H1 (cell line): ENCODE results near the gene MYG1. TPM values are rescaled to one million over a fixed set of nuclear protein-coding genes. Genes with fewer than 3 reads are reported as not detected.

Experiments used
- CTCF ChIA-PET: fragments of 300-600 bp; sonication (Branson Sonifier 250); formaldehyde crosslinking; loops from one replicate; lab custom pipeline; 2021; ENCODE audit not compliant: partially characterized antibody; lab: Charles Lee
- POLR2A ChIA-PET: fragments of 300-600 bp; sonication (Branson Sonifier 250); formaldehyde crosslinking; loops from one replicate; lab custom pipeline; 2021; ENCODE audit warnings: inconsistent platforms; ENCODE audit not compliant: partially characterized antibody; lab: Charles Lee
- DNase-seq, 2 experiments: peaks; one replicate each; pipeline versions ENCODE4 v3.0.0 to v3.0.0-alpha.2; 2010 to 2022; ENCODE audit warnings: low spot score in 2 of 2, low read depth in 1 of 2, mixed read lengths in 1 of 2
- FAIRE-seq: peaks from 2 replicates; lab custom pipeline; 2011; peaks lifted over from hg19 to GRCh38; lab: Jason Lieb, UNC
- H2AFZ ChIP-seq: 2 replicates; pipeline ENCODE4 v1.8.1; 2012; ENCODE audit warnings: low read length, inconsistent platforms
- H2AK5ac ChIP-seq: 2 replicates; pipeline ENCODE4 v1.6.1; 2013; ENCODE audit warnings: low read depth, low read length
- H2BK120ac ChIP-seq: replicated peaks from 2 replicates; pipeline ENCODE3; 2013; ENCODE audit warnings: low read depth, low read length, inconsistent platforms
- H2BK12ac ChIP-seq: 2 replicates; pipeline ENCODE4 v1.6.1; 2013; ENCODE audit warnings: low read depth, low read length
- H2BK15ac ChIP-seq: 2 replicates; pipeline ENCODE4 v1.6.1; 2013; ENCODE audit warnings: low read length
- H2BK20ac ChIP-seq: 2 replicates; pipeline ENCODE4 v1.6.1; 2013; ENCODE audit warnings: low read length
- H2BK5ac ChIP-seq: 2 replicates; pipeline ENCODE4 v1.6.1; 2013; ENCODE audit warnings: low read depth, low read length
- H3K14ac ChIP-seq: 2 replicates; pipeline ENCODE4 v1.6.1; 2013; ENCODE audit warnings: inconsistent platforms; ENCODE audit not compliant: insufficient read length
- H3K18ac ChIP-seq: 2 replicates; pipeline ENCODE4 v1.6.1; 2013; ENCODE audit warnings: low read length; ENCODE audit errors: extremely low read depth
- H3K23ac ChIP-seq: 2 replicates; pipeline ENCODE4 v1.6.1; 2013; ENCODE audit warnings: inconsistent platforms; ENCODE audit not compliant: insufficient read length
- H3K23me2 ChIP-seq: 2 replicates; pipeline ENCODE4 v1.6.1; 2013; ENCODE audit warnings: low read depth, low read length
- H3K27ac ChIP-seq: 2 replicates; pipeline ENCODE4 v1.6.1; 2011; ENCODE audit warnings: low read depth, low read length, inconsistent platforms
- H3K27me3 ChIP-seq, 4 experiments: replicated peaks in 1 of 4; 1 replicate in 1 of 4; 2 replicates in 3 of 4; pipeline versions ENCODE4 v1.6.1 to v1.8.1; 2011 to 2013; ENCODE audit warnings: low read length in 3 of 4, mild to moderate bottlenecking in 3 of 4, inconsistent platforms in 2 of 4, mixed read lengths in 2 of 4, moderate library complexity in 1 of 4; ENCODE audit not compliant: control insufficient read depth in 3 of 4, insufficient read depth in 3 of 4; ENCODE audit errors: extremely low read depth in 1 of 4
- H3K36me3 ChIP-seq, 4 experiments: 2 replicates each; pipeline versions ENCODE4 v1.6.1 to v1.8.1; 2011 to 2013; ENCODE audit warnings: mild to moderate bottlenecking in 4 of 4, low read length in 3 of 4, moderate library complexity in 2 of 4, control low read depth in 1 of 4, inconsistent platforms in 1 of 4; ENCODE audit not compliant: insufficient read depth in 4 of 4, control insufficient read depth in 2 of 4
- H3K4ac ChIP-seq: replicated peaks from 2 replicates; pipeline ENCODE3; 2013; ENCODE audit warnings: low read length, low read depth, mixed read lengths, inconsistent platforms; ENCODE audit not compliant: insufficient read length
- H3K4me1 ChIP-seq, 4 experiments: replicated peaks in 1 of 4; 1 replicate in 1 of 4; 2 replicates in 3 of 4; pipeline versions ENCODE4 v1.6.1 to v1.8.1; 2011 to 2013; ENCODE audit warnings: low read length in 3 of 4, inconsistent platforms in 2 of 4, mixed read lengths in 1 of 4; ENCODE audit not compliant: insufficient read depth in 4 of 4, control insufficient read depth in 3 of 4
- H3K4me2 ChIP-seq, 2 experiments: 2 replicates each; pipeline versions ENCODE4 v1.6.1 to v1.8.1; 2011 to 2013; ENCODE audit warnings: low read depth in 2 of 2, low read length in 2 of 2, control low read depth in 1 of 2, inconsistent platforms in 1 of 2, mild to moderate bottlenecking in 1 of 2; ENCODE audit not compliant: insufficient read depth in 1 of 2
- H3K4me3 ChIP-seq, 4 experiments: fragments of 200-600, 300-600 bp in 1 of 4; sonication (generic), shearing (Covaris generic), sonication (Bioruptor Twin) in 1 of 4; 2 replicates each; pipeline versions ENCODE4 v1.5.1 to v1.8.1; 2011 to 2016; ENCODE audit warnings: low read length in 4 of 4, low read depth in 3 of 4, control low read depth in 2 of 4, inconsistent platforms in 2 of 4, mild to moderate bottlenecking in 2 of 4, mixed read lengths in 1 of 4, moderate library complexity in 1 of 4; ENCODE audit not compliant: insufficient read depth in 2 of 4; ENCODE audit errors: extremely low read depth in 1 of 4
- H3K56ac ChIP-seq: replicated peaks from 2 replicates; pipeline ENCODE3; 2013; ENCODE audit warnings: low read depth, mild to moderate bottlenecking, mixed read lengths, low read length, inconsistent platforms; ENCODE audit not compliant: insufficient read length
- H3K79me1 ChIP-seq: 2 replicates; pipeline ENCODE4 v1.6.1; 2013; ENCODE audit warnings: low read depth, low read length, control low read depth
- H3K79me2 ChIP-seq, 2 experiments: 2 replicates each; pipeline versions ENCODE4 v1.6.1 to v1.8.1; 2012 to 2013; ENCODE audit warnings: low read length in 2 of 2, mild to moderate bottlenecking in 2 of 2, inconsistent platforms in 1 of 2; ENCODE audit not compliant: insufficient read depth in 2 of 2, control insufficient read depth in 1 of 2
- H3K9ac ChIP-seq, 4 experiments: replicated peaks in 1 of 4; 1 replicate in 1 of 4; 2 replicates in 3 of 4; pipeline versions ENCODE4 v1.6.1 to v1.8.1; 2011 to 2013; ENCODE audit warnings: low read depth in 3 of 4, low read length in 3 of 4, control low read depth in 2 of 4, mild to moderate bottlenecking in 2 of 4, moderate library complexity in 2 of 4, inconsistent platforms in 1 of 4; ENCODE audit errors: extremely low read depth in 1 of 4
- H3K9me3 ChIP-seq, 2 experiments: 2 replicates each; pipeline versions ENCODE4 v1.6.1 to v1.8.1; 2012 to 2013; ENCODE audit warnings: mild to moderate bottlenecking in 2 of 2, moderate library complexity in 2 of 2, control low read depth in 1 of 2, inconsistent platforms in 1 of 2, low read depth in 1 of 2, low read length in 1 of 2, mixed read lengths in 1 of 2; ENCODE audit not compliant: insufficient read depth in 2 of 2
- H4K20me1 ChIP-seq, 2 experiments: replicated peaks in 1 of 2; 2 replicates each; pipeline versions ENCODE3 to v1.8.1; 2011 to 2013; ENCODE audit warnings: inconsistent platforms in 2 of 2, low read length in 2 of 2, mild to moderate bottlenecking in 1 of 2; ENCODE audit not compliant: insufficient read depth in 2 of 2, control insufficient read depth in 1 of 2
- H4K5ac ChIP-seq: 2 replicates; pipeline ENCODE4 v1.6.1; 2013; ENCODE audit warnings: low read length, low read depth, mixed read lengths, inconsistent platforms; ENCODE audit not compliant: insufficient read length
- H4K8ac ChIP-seq: 2 replicates; pipeline ENCODE4 v1.8.0; 2013; ENCODE audit warnings: mild to moderate bottlenecking, moderate library complexity, low read length, inconsistent platforms; ENCODE audit not compliant: insufficient read depth; ENCODE audit errors: extremely low read depth
- H4K91ac ChIP-seq: replicated peaks from 2 replicates; pipeline ENCODE3; 2013; ENCODE audit warnings: low read length, mixed read lengths, inconsistent platforms; ENCODE audit not compliant: insufficient read length
- HDAC2 ChIP-seq, 2 experiments: fragments of 300-600 bp in 1 of 2; sonication (generic) in 1 of 2; IDR thresholded peaks; 2 replicates each; pipeline ENCODE4 v1.6.1; 2011 to 2012; ENCODE audit warnings: low read depth in 2 of 2, low read length in 2 of 2, mild to moderate bottlenecking in 2 of 2, moderate library complexity in 2 of 2, borderline replicate concordance in 1 of 2, inconsistent platforms in 1 of 2
- WGBS, 2 experiments: shearing (Covaris generic) in 1 of 2; methylation state at CpG; one replicate each; pipeline versions ENCODE4 v1.1.6 to v1.1.7; 2013 to 2015; ENCODE audit warnings: low lambda C conversion rate in 2 of 2, mixed read lengths in 2 of 2, inconsistent platforms in 1 of 2, low coverage in 1 of 2, missing lambda C conversion rate in 1 of 2; ENCODE audit not compliant: insufficient replicate concordance in 2 of 2, insufficient coverage in 1 of 2, insufficient read length in 1 of 2; ENCODE audit errors: extremely low coverage in 1 of 2, missing lambda C conversion rate in 1 of 2; 5-methylcytosine and 5-hydroxymethylcytosine counted together
- polyA plus RNA-seq, 7 experiments: library from polyadenylated mRNA; depleted of rRNA in 3 of 7; stranded (reverse) in 5 of 7; unstranded in 2 of 7; fragments of >200 nt in 5 of 7; fragments of 200-250 nt in 2 of 7; gene quantifications; 1 replicate in 5 of 7; 2 replicates in 1 of 7; 4 replicates in 1 of 7; pipeline versions ENCODE4 v1.2.1 to v1.2.3, GENCODE V29; 2011 to 2013; ENCODE audit warnings: missing spikeins in 2 of 7, mixed read lengths in 2 of 7
- total RNA-seq: library from RNA; stranded (reverse); fragmentation: NEBNext Ultra II Directional; extraction: Animal tissue kit (Norgen Biotek cat#: 25700); gene quantifications from 2 replicates; pipeline ENCODE4 v1.2.1, GENCODE V29; 2021

The MYG1 gene
- total and polyA plus RNA-seq, 2 of the 8 experiments (the other 6 are each of a cell fraction or from before 2014, with no cell fraction given): 83.3 to 104 TPM

DNA sequence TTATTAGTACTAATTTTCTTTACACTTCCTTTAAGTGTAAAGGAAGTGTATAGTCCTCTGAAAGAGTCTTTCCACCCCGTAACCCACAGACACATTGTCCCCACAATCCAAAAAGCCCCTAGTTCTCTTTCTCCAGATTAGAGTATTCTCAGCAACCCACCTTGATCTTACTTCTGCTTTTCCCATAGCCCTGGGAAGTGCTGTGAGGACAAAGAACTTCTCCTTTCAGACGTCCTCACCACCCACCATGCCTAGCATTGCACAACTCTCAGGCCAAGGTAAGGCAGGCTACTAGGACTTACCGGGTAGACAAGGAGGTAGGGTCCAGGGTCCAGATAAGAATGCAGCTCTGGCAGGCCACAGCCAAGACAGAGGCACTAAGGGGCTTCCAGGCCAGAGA, 14.5 kb downstream of the MYG1 start:
- Histone ChIP-seq H3K18ac (no peak overlapping the region), H2BK12ac (no peak overlapping the region), H3K56ac (no peak overlapping the region), H3K4me1 (no peaks in the 10 kb centered on the region), H3K9ac (no peak overlapping the region), H4K5ac (no peak overlapping the region), H4K8ac (no peak overlapping the region; the same call in 1 of the 2 replicates), H4K20me1 (peaks cover 0 to 1% of the 10 kb centered on the region in 2 experiments), H3K4me3 (no peak overlapping the region), H3K4me2 (no peak overlapping the region), H2BK120ac (no peak overlapping the region), H3K4ac (no peak overlapping the region), H2BK15ac (no peak overlapping the region), H3K27ac (no peak overlapping the region), H3K79me2 (no peaks in the 10 kb centered on the region), H2AK5ac (no peak overlapping the region), H3K14ac (no peak overlapping the region), H3K36me3 (peaks cover 3 to 39% (median 18%) of the 10 kb centered on the region in 4 experiments; a peak in 7 of 8 replicates), H2BK5ac (no peak overlapping the region), H3K79me1 (no peaks in the 10 kb centered on the region), H2AFZ (no peak overlapping the region), H3K23me2 (no peaks in the 10 kb centered on the region), H2BK20ac (no peak overlapping the region), H3K23ac (no peak overlapping the region), H3K9me3 (no peaks in the 10 kb centered on the region), H3K27me3 (no peaks in the 10 kb centered on the region), H4K91ac (no peak overlapping the region)
- 65% methylated on average over 3 of the region's 3 CpGs; no CpG with 5 or more reads in 1 of the 2 experiments for WGBS, 2 experiments
- POLR2A ChIA-PET: interaction anchor here (2.0 to 4.3 kb wide), 2 partner anchors 8 to 12 kb away, joined by 10 to 30 read pairs; partner anchors contain the start of gene MYG1
- DNase-seq (no peak), FAIRE-seq (no peak)
- CTCF ChIA-PET: interaction anchor here (0.7 kb wide), 1 partner anchor 114 kb away, joined by 3 read pairs; no protein-coding TSS in a partner anchor
- TF ChIP-seq HDAC2 (IDR thresholded peaks at IDR 0.05; ENCODE audit: borderline replicate concordance in 1 of 2, low read depth in 2 of 2, low read length in 2 of 2): no peak
